ENCODE data around the gene LIN54. TPM values are rescaled to one million over a fixed set of nuclear protein-coding genes. Genes with fewer than 3 reads are reported as not detected.
A peak's percentile ranks its signal among the peaks of the same experiment; 100 is the strongest.

The LIN54 gene
- total and polyA plus RNA-seq, 8 donors: 1.1 to 5.7 (median 3.1) TPM

GRCh38 chr4:82890901-82891706, 119.5 kb downstream of the LIN54 start, which contains the start of gene SEC31A:
TSS of gene SEC31A (minus strand) at chr4:82891153. CDS start at chr4:82881936, 9,217 bp downstream.
- peak within 1 kb of the TSS; percentile 56 to 78 (median 60) for H3K4me3 ChIP-seq
- DNase-seq: peak; percentile 97 to 98 (median 98)
- H3K27me3 ChIP-seq: no peaks in the 10 kb centered on the region
- TF ChIP-seq, protein P1, sequence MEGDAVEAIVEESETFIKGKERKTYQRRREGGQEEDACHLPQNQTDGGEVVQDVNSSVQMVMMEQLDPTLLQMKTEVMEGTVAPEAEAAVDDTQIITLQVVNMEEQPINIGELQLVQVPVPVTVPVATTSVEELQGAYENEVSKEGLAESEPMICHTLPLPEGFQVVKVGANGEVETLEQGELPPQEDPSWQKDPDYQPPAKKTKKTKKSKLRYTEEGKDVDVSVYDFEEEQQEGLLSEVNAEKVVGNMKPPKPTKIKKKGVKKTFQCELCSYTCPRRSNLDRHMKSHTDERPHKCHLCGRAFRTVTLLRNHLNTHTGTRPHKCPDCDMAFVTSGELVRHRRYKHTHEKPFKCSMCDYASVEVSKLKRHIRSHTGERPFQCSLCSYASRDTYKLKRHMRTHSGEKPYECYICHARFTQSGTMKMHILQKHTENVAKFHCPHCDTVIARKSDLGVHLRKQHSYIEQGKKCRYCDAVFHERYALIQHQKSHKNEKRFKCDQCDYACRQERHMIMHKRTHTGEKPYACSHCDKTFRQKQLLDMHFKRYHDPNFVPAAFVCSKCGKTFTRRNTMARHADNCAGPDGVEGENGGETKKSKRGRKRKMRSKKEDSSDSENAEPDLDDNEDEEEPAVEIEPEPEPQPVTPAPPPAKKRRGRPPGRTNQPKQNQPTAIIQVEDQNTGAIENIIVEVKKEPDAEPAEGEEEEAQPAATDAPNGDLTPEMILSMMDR (IDR thresholded peaks at IDR 0.05): no peak
- no peak for FAIRE-seq
- no peaks in the 10 kb centered on the region for H3K9me3 ChIP-seq
- peak within 1 kb of the TSS; percentile 94 to 100 (median 97) for H3K27ac ChIP-seq
- ATAC-seq: peak; percentile 92 to 97 (median 92)
- H3K4me1 ChIP-seq: peaks cover under 1 to 20% (median 20%) of the 10 kb centered on the region in 3 donors
- intact Hi-C loops (cut with DNase I): no loop called here
- H3K36me3 ChIP-seq: peaks cover 0 to 14% (median 5%) of the 10 kb centered on the region in 3 donors
- WGBS, 2 donors: 0% methylated on average over 69 to 71 of the region's 71 CpGs

DNA sequence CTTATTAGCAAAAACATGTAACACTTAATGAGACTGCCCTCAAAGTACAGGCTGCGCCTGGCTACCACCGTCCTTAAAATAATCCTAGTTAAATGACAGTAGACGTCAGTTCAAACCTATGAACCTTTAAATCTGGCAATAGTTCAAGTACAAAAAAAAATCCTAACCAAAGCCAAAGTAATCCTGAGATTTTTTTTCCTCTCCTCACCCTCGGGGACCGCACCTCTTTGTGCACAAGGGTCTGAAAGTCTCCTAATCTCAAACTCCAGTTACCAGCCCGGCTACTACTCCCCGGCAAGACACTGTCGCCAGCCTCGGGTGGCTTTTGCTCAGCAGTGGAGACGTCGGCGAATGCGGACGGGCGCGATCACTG, 120.1 kb downstream of the LIN54 start:
- TF ChIP-seq, protein P1 (IDR thresholded peaks at IDR 0.05): no peak
- Histone ChIP-seq H3K9me3 (no peaks in the 10 kb centered on the region), H3K4me3 (peak overlapping the region; percentile 56 to 78 (median 60)), H3K36me3 (peaks cover 0 to 14% (median 5%) of the 10 kb centered on the region in 3 donors), H3K27ac (peak overlapping the region; percentile 94 to 100 (median 97)), H3K27me3 (no peaks in the 10 kb centered on the region), H3K4me1 (peaks cover 7 to 26% (median 26%) of the 10 kb centered on the region in 3 donors)
- intact Hi-C loops (cut with DNase I): no loop called here
- no peak for ATAC-seq
- FAIRE-seq: no peak
- DNase-seq: no peak
- whole genome bisulfite sequencing, 2 donors: 0 to 1% methylated on average over 16 of the region's 16 CpGs

GRCh38 chr4:82889287-82889686, 121.3 kb downstream of the LIN54 start:
- FAIRE-seq (no peak), ATAC-seq (no peak), DNase-seq (no peak)
- Histone ChIP-seq H3K27me3 (no peaks in the 10 kb centered on the region), H3K27ac (peak overlapping the region in 3 of 4 donors; percentile 95 to 100 (median 99)), H3K4me1 (peaks cover 9 to 38% (median 37%) of the 10 kb centered on the region in 3 donors), H3K36me3 (peaks cover 0 to 13% (median 0%) of the 10 kb centered on the region in 3 donors), H3K4me3 (peak overlapping the region; percentile 56 to 78 (median 60)), H3K9me3 (no peaks in the 10 kb centered on the region)
- WGBS, 2 donors: 35 to 36% methylated on average over 6 of the region's 6 CpGs
- intact Hi-C loops (cut with DNase I): loop anchor here in 1 of 3 donors (10.0 kb wide), 1 partner anchor 54 kb away; no protein-coding TSS in a partner anchor
- TF ChIP-seq, protein P1 (IDR thresholded peaks at IDR 0.05): no peak

DNA sequence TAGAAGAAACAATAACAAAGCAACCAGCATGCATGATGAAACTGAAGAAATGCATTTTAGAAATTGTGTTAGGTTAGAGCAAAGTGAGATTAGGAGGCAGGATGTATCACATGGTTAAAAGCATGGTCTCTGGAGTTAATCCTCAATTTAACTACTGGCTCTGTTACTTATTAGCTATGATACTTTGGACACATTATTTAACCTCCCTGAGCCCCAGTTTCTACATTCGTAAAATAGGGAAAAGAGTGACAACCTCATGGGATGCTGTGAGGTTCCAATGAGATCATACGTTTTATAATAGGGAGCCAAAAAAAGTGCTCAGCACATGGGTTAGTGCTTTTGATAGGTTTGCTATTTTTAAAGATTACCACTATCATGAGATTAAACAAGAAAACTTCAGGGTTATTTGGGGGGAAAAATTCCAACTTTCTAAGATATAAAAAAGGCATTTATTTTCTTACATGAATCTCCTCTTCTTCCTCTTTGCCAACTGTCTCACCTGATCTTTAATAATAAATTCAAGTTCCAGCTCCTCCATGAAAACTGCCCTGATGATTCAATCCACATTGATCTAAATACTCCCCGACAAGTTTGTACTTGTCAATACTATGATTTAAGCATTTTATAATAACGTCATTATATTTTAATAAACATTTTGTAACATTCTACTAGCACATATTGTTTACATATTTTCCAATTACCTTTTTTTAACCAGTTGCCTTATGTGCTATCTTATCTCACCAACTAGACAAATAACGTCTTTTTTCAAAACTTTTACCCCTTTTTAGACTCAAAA, 124.3 kb downstream of the LIN54 start:
- DNase-seq (no peak), FAIRE-seq (no peak), ATAC-seq (no peak)
- Histone ChIP-seq H3K4me1 (peaks cover 9 to 53% (median 43%) of the 10 kb centered on the region in 3 donors), H3K36me3 (peaks cover 0 to 1% (median 0%) of the 10 kb centered on the region in 3 donors), H3K4me3 (peak overlapping the region in 2 of 4 donors; percentile 1 to 2), H3K9me3 (no peaks in the 10 kb centered on the region), H3K27me3 (no peaks in the 10 kb centered on the region), H3K27ac (peak overlapping the region in 2 of 4 donors; percentile 58 to 100)
- intact Hi-C loops (cut with DNase I): loop anchor here in 1 of 3 donors (10.0 kb wide), 1 partner anchor 52 kb away; no protein-coding TSS in a partner anchor
- WGBS, 2 donors: 11% methylated on average over 5 of the region's 5 CpGs
- TF ChIP-seq, protein P1 (IDR thresholded peaks at IDR 0.05): no peak

Data from pancreas (tissue), 10 donors.